CD4-positive, alpha-beta T cell (primary cell): ENCODE measurements around the gene OXA1L. TPM values are rescaled to one million over a fixed set of nuclear protein-coding genes. Genes with fewer than 3 reads are reported as not detected.

Experiments
- ATAC-seq: fragments of 200-7000 bp; cut with Tn5 transposase; one replicate; pipeline ENCODE4 v1.10.0; 2022; ENCODE audit warnings: mild to moderate bottlenecking; ENCODE audit not compliant: poor library complexity
- CTCF ChIA-PET: fragments of 350-600 bp; sonication (Branson Sonifier 250); formaldehyde crosslinking; loops from one replicate; lab custom pipeline; 2021; ENCODE audit warnings: antibody characterized with exemption, inconsistent platforms; lab: Charles Lee
- POLR2A ChIA-PET: fragments of 350-600 bp; sonication (Branson Sonifier 250); formaldehyde crosslinking; loops from one replicate; lab custom pipeline; 2021; ENCODE audit warnings: antibody characterized with exemption, inconsistent platforms; lab: Charles Lee
- DNase-seq, 14 experiments: peaks; one replicate each; pipeline ENCODE4 v3.0.0-alpha.2; 2013 to 2020; ENCODE audit warnings: mixed read lengths in 2 of 14
- H3K27ac ChIP-seq, 2 donors: one replicate each; pipeline versions ENCODE4 v1.5.1 to v1.7.0; 2013; ENCODE audit warnings: low read length in 2 of 2, low read depth in 1 of 2, mild to moderate bottlenecking in 1 of 2
- H3K27me3 ChIP-seq, 2 experiments: 1 replicate in 1 of 2; 2 replicates in 1 of 2; pipeline versions ENCODE4 v1.6.1 to v1.7.0; 2013; ENCODE audit warnings: low read length in 2 of 2, control low read depth in 1 of 2, mild to moderate bottlenecking in 1 of 2, moderate library complexity in 1 of 2; ENCODE audit not compliant: insufficient read depth in 2 of 2, control insufficient read depth in 1 of 2
- H3K36me3 ChIP-seq: one replicate; pipeline ENCODE4 v1.6.1; 2013; ENCODE audit warnings: low read length, control low read depth; ENCODE audit not compliant: insufficient read depth
- H3K4me1 ChIP-seq: one replicate; pipeline ENCODE4 v1.6.1; 2013; ENCODE audit warnings: low read length, control low read depth; ENCODE audit not compliant: insufficient read depth
- H3K4me3 ChIP-seq: one replicate; pipeline ENCODE4 v1.5.1; 2013; ENCODE audit warnings: mild to moderate bottlenecking, low read length, moderate library complexity
- H3K9me3 ChIP-seq, 2 experiments: 1 replicate in 1 of 2; 2 replicates in 1 of 2; pipeline versions ENCODE4 v1.6.1 to v1.7.0; 2013; ENCODE audit warnings: low read length in 2 of 2, mild to moderate bottlenecking in 2 of 2, control low read depth in 1 of 2, moderate library complexity in 1 of 2; ENCODE audit not compliant: control insufficient read depth in 1 of 2, insufficient read depth in 1 of 2
- H3K27ac Mint-ChIP-seq: one replicate; pipeline ENCODE4 v1.8.0; 2020; ENCODE audit warnings: mixed read lengths
- H3K27me3 Mint-ChIP-seq: one replicate; pipeline ENCODE4 v1.8.0; 2021; ENCODE audit warnings: mixed read lengths
- H3K36me3 Mint-ChIP-seq: one replicate; pipeline ENCODE4 v1.8.0; 2021; ENCODE audit warnings: low read depth, mixed read lengths
- H3K4me1 Mint-ChIP-seq: one replicate; pipeline ENCODE4 v1.8.0; 2021; ENCODE audit warnings: low read depth, mixed read lengths
- H3K4me3 Mint-ChIP-seq: one replicate; pipeline ENCODE4 v1.8.0; 2020; ENCODE audit warnings: mild to moderate bottlenecking, mixed read lengths
- H3K9me3 Mint-ChIP-seq: one replicate; pipeline ENCODE4 v1.8.0; 2020; ENCODE audit warnings: mixed read lengths
- CTCF ChIP-seq: fragments of 200-600 bp; IDR thresholded peaks from one replicate; pipeline ENCODE4 v1.8.0; 2022; ENCODE audit warnings: antibody characterized with exemption, mild to moderate bottlenecking
- intact Hi-C, 2 experiments: fragments of 100-400 bp; cut with DNase I in 1 of 2; cut with micrococcal nuclease in 1 of 2; formaldehyde crosslinking; loops; one replicate each; pipeline versions ENCODE4 v1.15.1 to v1.9.0; 2023 to 2025; cut with DNase I, micrococcal nuclease
- total RNA-seq, 174 experiments: library from RNA in 2 of 174; stranded (reverse) in 2 of 174; gene quantifications; one replicate each; pipeline ENCODE4 v1.2.3 and lab custom pipeline; 2021 to 2026

The OXA1L gene
- total RNA-seq, 2 experiments from 2014 or later, result 176 to 177 TPM

GRCh38 chr14:22781301-22781991 is 15.0 kb downstream of the OXA1L start:
- Histone ChIP-seq H3K27me3 (no peaks in the 10 kb centered on the region), H3K4me3 (no peak overlapping the region), H3K27ac (no peak overlapping the region), H3K9me3 (no peaks in the 10 kb centered on the region), H3K4me1 (no peaks in the 10 kb centered on the region), H3K36me3 (no peaks in the 10 kb centered on the region)
- no peaks in the 10 kb centered on the region for H3K4me1 Mint-ChIP-seq
- no peak overlapping the region for H3K4me3 Mint-ChIP-seq
- no peaks in the 10 kb centered on the region for H3K27me3 Mint-ChIP-seq
- no peak for TF ChIP-seq CTCF
- no peaks in the 10 kb centered on the region for H3K36me3 Mint-ChIP-seq
- no peak overlapping the region for H3K27ac Mint-ChIP-seq
- no peaks in the 10 kb centered on the region for H3K9me3 Mint-ChIP-seq
- intact Hi-C loops, result no loop called here
- POLR2A ChIA-PET, result no interaction called here
- ATAC-seq (no peak), DNase-seq (no peak)
- CTCF ChIA-PET, result no interaction called here

- H3K27ac ChIP-seq, result no peak overlapping the region
- no peak for TF ChIP-seq CTCF
- no peaks in the 10 kb centered on the region for H3K36me3 ChIP-seq
- no peak overlapping the region for H3K4me3 ChIP-seq
- intact Hi-C loops, result no loop called here
- no peak for ATAC-seq
- no peak overlapping the region for H3K4me3 Mint-ChIP-seq
- H3K27ac Mint-ChIP-seq, result no peak overlapping the region
- no peaks in the 10 kb centered on the region for H3K9me3 ChIP-seq
- no peaks in the 10 kb centered on the region for H3K27me3 ChIP-seq
- CTCF ChIA-PET, result no interaction called here
- no peaks in the 10 kb centered on the region for H3K36me3 Mint-ChIP-seq
- no peaks in the 10 kb centered on the region for H3K27me3 Mint-ChIP-seq
- no peak for DNase-seq
- POLR2A ChIA-PET, result no interaction called here
- no peaks in the 10 kb centered on the region for H3K4me1 Mint-ChIP-seq
- H3K4me1 ChIP-seq, result no peaks in the 10 kb centered on the region
- H3K9me3 Mint-ChIP-seq, result no peaks in the 10 kb centered on the region
Observed at GRCh38 chr14:22786685-22787084, 20.2 kb downstream of the OXA1L start.

DNA sequence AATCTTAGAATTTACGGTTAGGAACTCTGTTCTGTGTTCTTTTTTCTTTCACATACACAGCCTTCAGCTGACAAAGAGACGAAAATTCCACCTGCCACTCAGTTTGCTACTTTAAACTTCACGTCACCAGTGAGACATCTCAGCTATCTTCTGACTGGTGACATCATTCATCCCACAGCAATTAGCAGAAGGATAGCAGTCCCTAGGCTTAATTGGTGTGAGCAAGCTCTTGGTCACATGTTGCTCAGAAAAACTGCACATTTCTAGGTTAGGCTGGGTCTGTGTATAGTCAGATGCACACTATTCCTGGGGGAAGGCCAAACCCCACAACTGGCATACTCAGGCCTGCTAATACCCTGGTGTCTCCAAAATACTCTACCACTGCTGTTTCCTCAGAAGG is 24.8 kb downstream of the OXA1L start:
- Histone ChIP-seq H3K4me1 (no peaks in the 10 kb centered on the region), H3K4me3 (no peak overlapping the region), H3K27ac (no peak overlapping the region), H3K27me3 (no peaks in the 10 kb centered on the region), H3K9me3 (no peaks in the 10 kb centered on the region), H3K36me3 (no peaks in the 10 kb centered on the region)
- H3K4me3 Mint-ChIP-seq, result no peak overlapping the region
- no peak for TF ChIP-seq CTCF
- DNase-seq, result peak in 2 of 14 experiments; percentile 41 to 61
- ChIA-PET POLR2A (interaction anchor here (1.3 kb wide), 1 partner anchor 24 kb away, joined by 3 read pairs; no protein-coding TSS in a partner anchor), CTCF (no interaction called here)
- no peaks in the 10 kb centered on the region for H3K4me1 Mint-ChIP-seq
- H3K9me3 Mint-ChIP-seq, result no peaks in the 10 kb centered on the region
- H3K27ac Mint-ChIP-seq, result no peak overlapping the region
- ATAC-seq, result no peak
- intact Hi-C loops, result no loop called here
- H3K36me3 Mint-ChIP-seq, result no peaks in the 10 kb centered on the region
- H3K27me3 Mint-ChIP-seq, result peaks cover under 1% of the 10 kb centered on the region
